ENCODE measurements around the gene GLCCI1.

- no peak for TF ChIP-seq CTCF (conservative IDR thresholded peaks at IDR 0.05; ENCODE audit: low read depth, low read length)
- TF ChIP-seq EZH2phosphoT487 (IDR thresholded peaks at IDR 0.05; ENCODE audit: borderline replicate concordance, low read length) = no peak
Measured at GRCh38 chr7:7934945-7935344, 33.7 kb upstream of the GLCCI1 start.

Data from PC-3 (cell line).